ENCODE results near the gene MYDGF. TPM values are rescaled to one million over a fixed set of nuclear protein-coding genes. Genes with fewer than 3 reads are reported as not detected.

Gene MYDGF
- total RNA-seq, 1 donor from 2014 or later = 314 TPM

- TF ChIP-seq CTCF (IDR thresholded peaks at IDR 0.05; ENCODE audit: insufficient read depth, low read length, severe bottlenecking) = no peak
- no peak for FAIRE-seq
- Histone ChIP-seq H3K36me3 (ENCODE audit: control insufficient read depth, insufficient read depth, low read length) (peaks cover 7% of the 10 kb centered on the region), H3K4me3 (ENCODE audit: low read depth, low read length) (no peak overlapping the region), H3K27me3 (ENCODE audit: control insufficient read depth, insufficient read depth, low read length) (no peaks in the 10 kb centered on the region)
- DNase-seq (ENCODE audit: low read depth) = no peak
Measured at GRCh38 chr19:4653793-4654436, 16.2 kb downstream of the MYDGF start.

GRCh38 chr19:4652075-4652474 lies 18.1 kb downstream of the MYDGF start:
- TF ChIP-seq CTCF (IDR thresholded peaks at IDR 0.05; ENCODE audit: insufficient read depth, low read length, severe bottlenecking) = no peak
- DNase-seq (ENCODE audit: low read depth) (no peak), FAIRE-seq (no peak)
- peaks cover 1% of the 10 kb centered on the region for H3K36me3 ChIP-seq (ENCODE audit: control insufficient read depth, insufficient read depth, low read length)
- H3K4me3 ChIP-seq (ENCODE audit: low read depth, low read length) = no peak overlapping the region
- H3K27me3 ChIP-seq (ENCODE audit: control insufficient read depth, insufficient read depth, low read length) = no peaks in the 10 kb centered on the region

GRCh38 chr19:4650159-4650558 lies 20.0 kb downstream of the MYDGF start:
- no peaks in the 10 kb centered on the region for H3K36me3 ChIP-seq (ENCODE audit: control insufficient read depth, insufficient read depth, low read length)
- H3K27me3 ChIP-seq (ENCODE audit: control insufficient read depth, insufficient read depth, low read length) = no peaks in the 10 kb centered on the region
- DNase-seq (ENCODE audit: low read depth) = no peak
- no peak for TF ChIP-seq CTCF (IDR thresholded peaks at IDR 0.05; ENCODE audit: insufficient read depth, low read length, severe bottlenecking)
- FAIRE-seq = no peak
- no peak overlapping the region for H3K4me3 ChIP-seq (ENCODE audit: low read depth, low read length)

GRCh38 chr19:4649392-4650047 lies 20.6 kb downstream of the MYDGF start:
- TF ChIP-seq CTCF (IDR thresholded peaks at IDR 0.05; ENCODE audit: insufficient read depth, low read length, severe bottlenecking) = no peak
- H3K36me3 ChIP-seq (ENCODE audit: control insufficient read depth, insufficient read depth, low read length) = no peaks in the 10 kb centered on the region
- FAIRE-seq = peak; percentile 85
- no peaks in the 10 kb centered on the region for H3K27me3 ChIP-seq (ENCODE audit: control insufficient read depth, insufficient read depth, low read length)
- no peak overlapping the region for H3K4me3 ChIP-seq (ENCODE audit: low read depth, low read length)
- DNase-seq (ENCODE audit: low read depth) = no peak

GRCh38 chr19:4647676-4648644 lies 22.2 kb downstream of the MYDGF start:
- Histone ChIP-seq H3K27me3 (ENCODE audit: control insufficient read depth, insufficient read depth, low read length) (no peaks in the 10 kb centered on the region), H3K4me3 (ENCODE audit: low read depth, low read length) (no peak overlapping the region), H3K36me3 (ENCODE audit: control insufficient read depth, insufficient read depth, low read length) (no peaks in the 10 kb centered on the region)
- FAIRE-seq = peak; percentile 96
- TF ChIP-seq CTCF (IDR thresholded peaks at IDR 0.05; ENCODE audit: insufficient read depth, low read length, severe bottlenecking) = no peak
- no peak for DNase-seq (ENCODE audit: low read depth)

Data from bronchial epithelial cell (primary cell).